Esophagus muscularis mucosa (tissue), 4 donors: Measurements from ENCODE around the gene DVL3. TPM values are rescaled to one million over a fixed set of nuclear protein-coding genes. Genes with fewer than 3 reads are reported as not detected.

Source experiments
- DNase-seq: peaks from one replicate; pipeline ENCODE4 v3.0.0-alpha.2; 2017; ENCODE audit errors: extremely low spot score
- H3K27ac ChIP-seq, 4 donors: fragments of 200-600 bp; sonication (generic); replicated peaks in 1 of 4; 1 replicate in 3 of 4; 2 replicates in 1 of 4; pipeline ENCODE4 v1.5.1; 2016 to 2019; ENCODE audit warnings: mild to moderate bottlenecking in 1 of 4
- H3K27me3 ChIP-seq, 4 donors: fragments of 200-600 bp; sonication (generic); one replicate each; pipeline versions ENCODE4 v1.5.1 to v1.6.0; 2016 to 2019
- H3K36me3 ChIP-seq, 4 donors: fragments of 200-600 bp; sonication (generic); one replicate each; pipeline ENCODE4 v1.5.1; 2016 to 2019
- H3K4me1 ChIP-seq, 4 donors: fragments of 200-600 bp; sonication (generic); one replicate each; pipeline ENCODE4 v1.5.1; 2016 to 2019
- H3K4me3 ChIP-seq, 4 donors: fragments of 200-600 bp; sonication (generic); 1 replicate in 2 of 4; 2 replicates in 2 of 4; pipeline ENCODE4 v1.5.1; 2016 to 2019; ENCODE audit warnings: mild to moderate bottlenecking in 4 of 4, moderate library complexity in 1 of 4
- H3K9me3 ChIP-seq, 4 donors: fragments of 200-600 bp; sonication (generic); 1 replicate in 3 of 4; 2 replicates in 1 of 4; pipeline ENCODE4 v1.5.1; 2016 to 2019
- EP300 ChIP-seq: sonication (generic); formaldehyde crosslinking; IDR thresholded peaks from one replicate; pipeline ENCODE4 v1.6.1; 2017; ENCODE audit warnings: antibody characterized with exemption
- POLR2A ChIP-seq: fragments of 450-650 bp; IDR thresholded peaks from one replicate; pipeline ENCODE4 v1.6.1; 2017; ENCODE audit warnings: antibody characterized with exemption, moderate library complexity, mild to moderate bottlenecking, low read depth
- POLR2AphosphoS5 ChIP-seq, 2 donors: sonication (generic); formaldehyde crosslinking; IDR thresholded peaks; one replicate each; pipeline ENCODE4 v1.6.1; 2017; ENCODE audit warnings: antibody characterized with exemption in 2 of 2
- WGBS: methylation state at CpG from one replicate; pipeline ENCODE4 v1.1.5; 2018; 5-methylcytosine and 5-hydroxymethylcytosine counted together
- intact Hi-C: fragments of 100-400 bp; cut with DNase I; formaldehyde crosslinking; loops from one replicate; pipeline ENCODE4 v1.15.1; 2023
- total RNA-seq, 4 donors: library from RNA; depleted of rRNA; stranded (reverse); fragments of >200 nt; gene quantifications; one replicate each; pipeline versions ENCODE4 v1.1.0 to v1.2.1, GENCODE V29; 2016
- TF ChIP-seq, protein P1 (sequence below), 3 experiments: fragments of 200-600 bp in 2 of 3; fragments of 450-650 bp in 1 of 3; sonication (generic) in 2 of 3; IDR thresholded peaks; one replicate each; pipeline ENCODE4 v1.5.1; 2017 to 2019; ENCODE audit warnings: antibody characterized with exemption in 3 of 3, mild to moderate bottlenecking in 2 of 3, moderate library complexity in 1 of 3

The DVL3 gene
- total RNA-seq, 4 donors from 2014 or later = 64.0 to 119 (median 86.3) TPM

DNA sequence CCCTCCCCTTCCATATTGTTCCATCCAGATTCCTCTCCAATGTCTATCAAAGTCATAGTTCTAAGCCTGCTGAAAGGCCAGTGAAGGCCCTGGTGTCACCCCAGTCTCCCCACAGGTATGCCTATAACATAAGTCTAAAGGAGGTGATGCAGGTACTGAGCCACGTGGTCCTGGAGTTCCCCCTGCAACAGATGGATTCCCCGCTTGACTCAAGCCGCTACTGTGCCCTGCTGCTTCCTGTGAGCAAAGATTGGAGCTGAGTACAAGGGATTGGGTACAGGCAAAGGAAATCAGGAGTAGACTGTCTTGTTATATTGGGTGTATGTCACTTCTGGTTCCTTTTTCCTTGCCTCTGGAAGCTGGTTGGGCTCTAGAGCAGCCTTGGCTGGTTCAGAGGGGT, 11.8 kb upstream of the DVL3 start:
- intact Hi-C loops = loop anchor here (5.0 kb wide), 1 partner anchor 99 kb away; no protein-coding TSS in a partner anchor
- DNase-seq = no peak
- Histone ChIP-seq H3K4me3 (no peak overlapping the region), H3K27me3 (no peaks in the 10 kb centered on the region), H3K36me3 (peaks cover 52 to 86% (median 80%) of the 10 kb centered on the region in 4 donors), H3K4me1 (peaks cover 4 to 11% (median 8%) of the 10 kb centered on the region in 4 donors), H3K9me3 (no peaks in the 10 kb centered on the region), H3K27ac (no peak overlapping the region)
- TF ChIP-seq POLR2AphosphoS5 (IDR thresholded peaks at IDR 0.05) = no peak
- TF ChIP-seq, protein P1, sequence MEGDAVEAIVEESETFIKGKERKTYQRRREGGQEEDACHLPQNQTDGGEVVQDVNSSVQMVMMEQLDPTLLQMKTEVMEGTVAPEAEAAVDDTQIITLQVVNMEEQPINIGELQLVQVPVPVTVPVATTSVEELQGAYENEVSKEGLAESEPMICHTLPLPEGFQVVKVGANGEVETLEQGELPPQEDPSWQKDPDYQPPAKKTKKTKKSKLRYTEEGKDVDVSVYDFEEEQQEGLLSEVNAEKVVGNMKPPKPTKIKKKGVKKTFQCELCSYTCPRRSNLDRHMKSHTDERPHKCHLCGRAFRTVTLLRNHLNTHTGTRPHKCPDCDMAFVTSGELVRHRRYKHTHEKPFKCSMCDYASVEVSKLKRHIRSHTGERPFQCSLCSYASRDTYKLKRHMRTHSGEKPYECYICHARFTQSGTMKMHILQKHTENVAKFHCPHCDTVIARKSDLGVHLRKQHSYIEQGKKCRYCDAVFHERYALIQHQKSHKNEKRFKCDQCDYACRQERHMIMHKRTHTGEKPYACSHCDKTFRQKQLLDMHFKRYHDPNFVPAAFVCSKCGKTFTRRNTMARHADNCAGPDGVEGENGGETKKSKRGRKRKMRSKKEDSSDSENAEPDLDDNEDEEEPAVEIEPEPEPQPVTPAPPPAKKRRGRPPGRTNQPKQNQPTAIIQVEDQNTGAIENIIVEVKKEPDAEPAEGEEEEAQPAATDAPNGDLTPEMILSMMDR (IDR thresholded peaks at IDR 0.05) = no peak
- TF ChIP-seq POLR2A = no peak
- no peak for TF ChIP-seq EP300
- WGBS = 80% methylated on average over 1 of the region's 3 CpGs

DNA sequence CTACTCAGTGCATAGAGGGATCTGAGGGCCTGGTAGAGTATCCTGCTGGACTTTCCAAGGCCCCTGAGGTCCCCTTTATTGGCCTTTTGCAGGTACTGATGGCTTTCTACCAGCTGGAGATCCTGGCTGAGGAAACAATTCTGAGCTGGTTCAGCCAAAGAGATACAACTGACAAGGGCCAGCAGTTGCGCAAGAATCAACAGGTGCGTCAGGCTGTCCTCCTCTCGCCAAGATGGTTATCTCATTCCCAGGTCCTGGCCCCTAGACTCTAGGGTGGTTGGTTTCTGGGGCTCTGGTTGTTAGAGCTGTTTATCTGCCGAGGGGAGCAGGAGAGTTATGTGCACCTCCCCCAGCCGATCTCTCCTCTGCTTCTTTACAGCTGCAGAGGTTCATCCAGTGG, 10.7 kb upstream of the DVL3 start:
- no peak for TF ChIP-seq POLR2A
- TF ChIP-seq, protein P1 (IDR thresholded peaks at IDR 0.05) = no peak
- no peak for TF ChIP-seq EP300
- TF ChIP-seq POLR2AphosphoS5 (IDR thresholded peaks at IDR 0.05) = no peak
- no peaks in the 10 kb centered on the region for H3K9me3 ChIP-seq
- H3K27me3 ChIP-seq = no peaks in the 10 kb centered on the region
- WGBS = 81% methylated on average over 4 of the region's 5 CpGs
- peaks cover 47 to 74% (median 71%) of the 10 kb centered on the region in 4 donors for H3K36me3 ChIP-seq
- H3K27ac ChIP-seq = no peak overlapping the region
- intact Hi-C loops = loop anchor here (5.0 kb wide), 1 partner anchor 98 kb away; no protein-coding TSS in a partner anchor
- H3K4me3 ChIP-seq = no peak overlapping the region
- H3K4me1 ChIP-seq = peaks cover 4 to 11% (median 8%) of the 10 kb centered on the region in 4 donors
- DNase-seq = no peak

DNA sequence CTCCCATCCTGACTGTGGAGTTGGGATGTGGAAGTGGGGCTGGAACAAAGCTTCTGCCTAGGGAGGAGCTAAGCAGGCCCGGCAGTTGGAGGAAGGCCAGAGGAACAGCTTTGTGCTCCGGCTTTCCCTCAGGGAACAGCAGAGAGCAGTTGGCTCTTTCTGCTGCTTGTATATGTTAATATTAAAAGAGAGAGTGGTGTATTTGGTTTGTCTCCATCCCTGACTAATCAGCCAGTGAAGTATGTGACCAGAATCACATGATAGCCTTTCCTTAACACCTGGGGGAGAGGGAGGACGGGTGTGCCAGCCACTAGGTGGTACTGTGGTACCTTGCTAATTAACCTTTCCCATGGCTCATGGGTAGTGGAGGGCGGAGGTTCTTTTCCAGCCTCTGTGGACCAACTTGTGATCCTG, 10.1 kb upstream of the DVL3 start:
- DNase-seq = no peak
- WGBS = 44% methylated on average over 4 of the region's 4 CpGs
- Histone ChIP-seq H3K27ac (peak overlapping the region in 1 of 4 donors; percentile 22), H3K27me3 (no peaks in the 10 kb centered on the region), H3K36me3 (peaks cover 42 to 68% (median 67%) of the 10 kb centered on the region in 4 donors), H3K9me3 (no peaks in the 10 kb centered on the region), H3K4me1 (peaks cover 4 to 11% (median 8%) of the 10 kb centered on the region in 4 donors), H3K4me3 (no peak overlapping the region)
- TF ChIP-seq, protein P1 (IDR thresholded peaks at IDR 0.05) = peak; percentile 43 to 53 (median 47)
- TF ChIP-seq EP300 (no peak), POLR2A (no peak), POLR2AphosphoS5 (IDR thresholded peaks at IDR 0.05) (peak; percentile 13 to 36)
- intact Hi-C loops = loop anchor here (5.0 kb wide), 2 partner anchors 42 to 107 kb away; partner anchors contain the start of gene ABCF3

DNA sequence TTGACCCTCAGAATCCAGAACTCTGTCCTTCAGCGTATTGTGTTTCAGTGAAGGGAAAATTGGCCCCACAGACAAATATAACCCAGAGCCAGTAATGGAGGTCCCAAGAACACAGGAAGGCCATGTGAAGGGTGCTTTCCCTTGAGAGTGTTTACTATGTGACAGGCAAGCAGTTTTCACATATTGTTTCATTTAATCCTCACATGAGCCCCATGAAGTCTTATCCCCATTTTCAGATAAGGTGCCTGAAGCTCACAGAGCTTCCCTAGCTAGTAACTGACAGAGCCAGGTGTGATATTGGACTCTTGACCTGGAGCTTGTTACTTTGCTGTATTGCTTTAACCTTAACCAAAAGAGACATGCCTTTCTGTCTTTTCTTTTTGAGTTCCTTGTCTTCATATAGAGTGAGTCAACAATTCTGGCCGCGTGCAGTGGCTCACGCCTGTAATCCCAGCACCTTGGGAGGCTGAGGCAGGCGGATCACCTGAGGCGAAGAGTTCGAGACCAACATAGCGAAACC, 9.4 kb upstream of the DVL3 start:
- TF ChIP-seq, protein P1 (IDR thresholded peaks at IDR 0.05) = no peak
- no peak for TF ChIP-seq POLR2A
- TF ChIP-seq EP300 = no peak
- no peak for TF ChIP-seq POLR2AphosphoS5 (IDR thresholded peaks at IDR 0.05)
- H3K9me3 ChIP-seq = no peaks in the 10 kb centered on the region
- intact Hi-C loops = loop anchor here (5.0 kb wide), 2 partner anchors 41 to 106 kb away; partner anchors contain the start of gene ABCF3
- peaks cover 4 to 11% (median 8%) of the 10 kb centered on the region in 4 donors for H3K4me1 ChIP-seq
- peaks cover 36 to 61% (median 61%) of the 10 kb centered on the region in 4 donors for H3K36me3 ChIP-seq
- H3K27ac ChIP-seq = peak overlapping the region in 1 of 4 donors; percentile 22
- no peak overlapping the region for H3K4me3 ChIP-seq
- no peak for DNase-seq
- H3K27me3 ChIP-seq = no peaks in the 10 kb centered on the region
- 91% methylated on average over 8 of the region's 8 CpGs for WGBS
